Posterior cingulate gyrus (tissue), 11 donors: Measurements from ENCODE around the gene SLC1A3.

ENCODE experiments used
- DNase-seq, 10 donors: peaks; one replicate each; pipeline versions ENCODE4 v3.0.0 to v3.0.0-alpha.2; 2020 to 2021; ENCODE audit warnings: mixed read lengths in 3 of 10
- intact Hi-C: fragments of 100-400 bp; cut with DNase I; formaldehyde crosslinking; loops from one replicate; pipeline ENCODE4 v1.15.1; 2023

The SLC1A3 gene

DNA sequence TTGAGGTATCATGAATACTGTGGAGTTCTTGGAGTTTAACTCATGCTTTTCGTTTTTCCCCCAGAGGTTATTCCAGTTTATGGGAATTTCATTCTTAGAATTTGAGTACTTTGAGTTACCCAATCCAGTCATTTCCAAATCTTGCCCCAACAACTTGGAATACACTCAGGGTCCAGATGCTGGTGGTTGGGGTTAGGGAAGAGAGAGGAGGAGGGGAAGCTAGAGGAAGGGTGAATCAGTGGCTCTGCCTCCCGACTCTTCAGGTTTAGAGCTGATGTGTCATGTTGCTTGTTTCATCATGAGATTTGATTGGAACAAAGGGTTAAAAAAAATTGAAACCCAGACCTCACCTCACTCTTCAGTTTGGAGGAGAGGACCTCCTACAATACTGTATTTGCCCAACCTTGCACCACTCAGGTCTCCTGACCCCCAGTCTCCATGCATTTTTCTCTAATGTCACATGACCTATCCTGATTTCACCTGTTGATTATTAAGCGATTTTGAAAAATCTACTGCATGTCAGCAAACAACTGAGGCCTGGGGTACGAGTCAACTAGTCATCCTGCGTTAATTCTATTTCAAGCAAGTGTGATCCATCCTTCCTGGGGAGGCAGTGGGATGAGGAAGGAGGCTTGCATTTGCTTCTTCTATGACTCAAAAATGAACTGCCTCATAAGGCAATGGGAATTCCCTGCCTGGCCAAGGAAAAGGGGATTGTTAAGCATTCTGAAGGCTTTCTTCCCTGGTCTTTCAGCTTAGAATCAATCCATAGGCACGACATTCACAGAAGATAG, 6.2 kb upstream of the SLC1A3 start:
- no peak for DNase-seq
- intact Hi-C loops = no loop called here

DNA sequence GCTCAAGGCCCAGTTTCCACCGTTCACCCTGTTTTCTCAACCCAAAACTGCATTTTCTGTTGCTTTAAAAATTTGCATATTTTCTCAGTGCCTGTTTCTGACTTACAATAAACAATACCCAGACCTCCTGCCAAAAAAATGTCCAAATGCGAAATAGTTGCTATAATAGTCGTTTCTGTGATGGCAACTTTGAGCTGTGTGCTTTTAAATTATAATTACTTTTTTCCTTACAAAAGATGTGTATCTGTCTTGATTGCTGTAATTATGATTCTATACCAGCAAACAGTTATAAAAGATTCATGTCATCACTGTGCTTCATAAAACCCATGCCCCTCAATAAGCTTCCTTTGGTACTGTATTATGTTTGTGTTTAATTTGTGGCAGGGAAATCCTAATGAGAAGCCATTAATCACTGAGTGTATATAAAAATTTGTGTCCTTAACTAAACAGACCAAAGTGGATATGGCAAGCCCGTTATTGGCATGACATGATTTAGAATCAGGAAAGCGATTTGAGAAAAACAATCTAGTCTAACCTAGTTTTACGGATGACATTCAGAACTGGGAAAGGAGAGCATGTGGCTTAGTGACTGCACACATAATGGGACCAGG, 5.4 kb upstream of the SLC1A3 start:
- DNase-seq = no peak
- intact Hi-C loops = no loop called here

DNA sequence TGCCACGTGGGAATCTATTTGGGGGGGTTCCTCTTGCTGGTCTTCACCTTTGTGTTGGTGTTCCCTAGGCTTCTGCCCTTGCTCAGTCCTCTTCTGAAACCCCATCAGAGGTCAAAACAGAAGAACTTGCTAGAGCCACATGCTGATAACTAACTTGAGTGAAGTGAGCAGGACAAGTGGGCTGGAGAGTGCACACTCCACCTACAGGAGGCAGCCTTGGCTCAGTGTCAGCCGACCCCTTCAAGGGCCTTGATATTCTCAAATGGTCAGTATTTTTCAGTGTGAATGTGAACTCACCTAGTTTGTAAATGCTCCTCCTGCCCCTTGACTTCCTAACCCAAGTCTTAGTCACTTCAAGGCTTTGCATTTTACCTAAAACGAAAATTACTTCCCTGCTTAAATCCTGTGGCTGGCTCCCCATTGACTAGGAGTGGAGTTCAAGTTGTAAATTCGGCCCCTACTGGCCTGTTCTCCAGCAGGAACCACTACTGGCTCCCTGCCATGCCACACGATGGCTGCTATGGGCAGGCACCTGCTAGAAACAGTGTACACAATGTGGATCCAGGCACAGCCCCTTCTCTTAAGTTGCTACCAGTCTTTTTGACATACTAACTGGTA, 3.6 kb upstream of the SLC1A3 start:
- intact Hi-C loops = no loop called here

DNA sequence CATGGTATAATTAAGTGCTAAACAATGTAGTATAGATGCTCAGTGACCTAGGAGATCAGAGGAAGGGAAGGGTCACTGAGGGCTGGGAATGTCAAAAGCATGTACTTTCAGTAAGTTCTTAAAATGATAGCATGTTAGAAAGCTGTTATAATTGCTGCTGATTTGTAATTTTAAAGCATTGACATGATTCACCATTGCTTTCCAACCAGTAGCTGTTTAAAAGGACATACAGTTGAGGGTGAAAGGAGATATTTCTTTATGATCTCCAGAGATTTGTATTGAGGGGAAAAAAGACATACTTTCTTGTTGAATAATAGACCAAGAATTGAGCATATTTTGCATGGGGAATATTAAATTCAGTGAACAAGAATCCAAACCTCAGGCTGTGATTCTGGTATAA, 1.2 kb upstream of the SLC1A3 start:
- intact Hi-C loops = loop anchor here (5.0 kb wide), 1 partner anchor 57 kb away; no protein-coding TSS in a partner anchor
- no peak for DNase-seq

More for the DNA sequence above, 3.6 kb upstream of the SLC1A3 start:
- DNase-seq = peak in 3 of 10 donors; percentile 45 to 85 (median 46)

DNA sequence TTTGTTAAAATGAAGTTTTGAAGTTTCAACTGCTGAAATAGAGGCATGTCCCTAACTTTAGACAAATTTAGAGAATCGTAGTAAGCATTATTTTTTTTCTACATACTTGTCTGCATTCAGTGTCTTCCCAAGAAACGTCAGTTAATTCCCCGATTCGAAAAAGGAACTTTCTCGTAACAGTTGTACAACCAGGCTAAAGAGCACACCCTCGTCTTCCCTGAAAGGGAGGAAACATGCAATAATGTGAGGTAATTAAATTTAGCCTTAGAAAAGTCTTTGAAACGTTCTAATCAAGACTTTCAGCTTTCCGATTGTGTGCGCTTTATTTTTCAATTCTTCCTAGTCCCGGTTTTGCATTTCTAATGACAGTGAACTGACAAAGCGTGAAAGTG, 374 bp upstream of the SLC1A3 start:
- no peak for DNase-seq
- intact Hi-C loops = loop anchor here (2.0 to 5.0 kb wide), 2 partner anchors 56 to 87 kb away; no protein-coding TSS in a partner anchor

DNA sequence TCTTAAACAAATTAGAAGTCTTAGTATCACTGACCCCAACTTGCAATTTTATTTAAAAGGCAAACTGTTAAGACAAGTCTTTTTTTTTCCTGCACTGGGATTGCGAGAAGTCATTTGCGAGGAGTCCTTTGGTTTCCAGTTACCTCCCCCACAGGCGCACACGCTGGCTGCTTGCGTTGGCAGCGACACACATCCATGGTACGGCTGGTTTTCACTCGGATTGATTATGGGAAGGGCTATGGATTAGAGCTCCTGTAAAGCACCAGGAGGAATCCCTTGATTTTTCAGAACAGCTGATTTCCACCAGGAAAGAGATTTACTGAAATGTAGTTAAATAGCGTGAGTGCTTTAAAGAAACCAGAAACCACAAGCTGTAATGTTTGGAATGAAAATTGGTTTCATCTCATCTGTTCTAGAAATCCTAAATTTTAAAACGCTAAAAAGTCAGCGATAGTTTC, 737 bp downstream of the SLC1A3 start:
- intact Hi-C loops = loop anchor here (2.0 to 5.0 kb wide), 2 partner anchors 55 to 86 kb away; no protein-coding TSS in a partner anchor
- peak in 5 of 10 donors; percentile 24 to 88 (median 50) for DNase-seq

DNA sequence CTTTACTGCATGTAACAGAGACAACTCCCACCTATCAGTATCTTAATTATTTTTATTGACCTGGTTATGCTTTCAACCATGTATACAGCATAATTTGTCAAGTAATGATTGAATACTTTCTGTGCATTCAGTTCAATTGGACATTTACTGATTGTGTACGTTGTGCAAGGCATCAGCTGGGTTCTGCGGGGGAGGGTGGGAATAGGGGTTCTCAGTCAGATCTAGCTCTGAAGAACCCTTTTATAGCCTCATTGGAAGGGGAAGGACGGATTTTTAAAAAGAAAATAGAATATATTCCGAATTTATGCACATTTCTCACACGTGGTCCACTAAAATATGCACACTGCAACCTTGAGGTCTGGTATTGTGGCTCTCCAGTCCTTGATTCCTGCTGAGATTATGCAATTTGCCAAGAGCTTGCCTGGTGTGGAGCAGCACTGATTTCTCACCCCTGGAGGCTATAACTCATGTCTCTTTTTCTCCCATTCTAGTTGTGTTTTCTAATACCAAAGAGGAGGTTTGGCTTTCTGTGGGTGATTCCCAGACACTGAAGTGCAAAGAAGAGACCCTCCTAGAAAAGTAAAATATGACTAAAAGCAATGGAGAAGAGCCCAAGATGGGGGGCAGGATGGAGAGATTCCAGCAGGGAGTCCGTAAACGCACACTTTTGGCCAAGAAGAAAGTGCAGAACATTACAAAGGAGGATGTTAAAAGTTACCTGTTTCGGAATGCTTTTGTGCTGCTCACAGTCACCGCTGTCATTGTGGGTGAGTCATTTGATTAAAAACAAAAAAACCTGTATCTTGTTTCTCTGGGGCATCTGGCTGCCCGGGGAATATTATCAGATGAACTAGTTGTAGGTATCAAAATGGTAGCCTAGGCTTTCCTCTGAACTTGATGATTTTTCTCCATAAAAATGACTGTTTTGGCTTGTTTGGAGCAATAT, 1.7 kb downstream of the SLC1A3 start:
- intact Hi-C loops = loop anchor here (2.0 to 5.0 kb wide), 2 partner anchors 54 to 85 kb away; no protein-coding TSS in a partner anchor
- DNase-seq = no peak

DNA sequence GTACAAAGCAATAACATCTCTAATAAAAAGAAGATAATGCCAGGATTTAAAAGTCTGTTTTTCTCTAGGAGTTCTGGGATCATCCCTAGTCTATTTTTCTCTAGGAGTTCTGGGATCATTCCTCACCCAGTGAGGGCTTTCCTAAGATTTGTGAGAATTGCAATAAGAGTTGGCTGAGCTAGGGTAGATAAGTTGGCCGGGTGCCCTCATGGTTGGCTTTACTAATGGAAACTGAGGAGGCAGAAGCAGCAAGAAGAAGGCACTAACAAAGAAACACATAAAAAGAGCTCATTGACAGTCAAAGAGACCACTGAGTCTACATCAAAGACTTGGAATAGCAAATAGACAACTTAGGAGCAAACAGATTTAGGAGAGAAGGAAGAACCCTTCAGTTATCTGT, 4.2 kb downstream of the SLC1A3 start:
- peak in 1 of 10 donors; percentile 42 for DNase-seq
- intact Hi-C loops = loop anchor here (10.0 kb wide), 2 partner anchors 106 to 196 kb away; no protein-coding TSS in a partner anchor

DNA sequence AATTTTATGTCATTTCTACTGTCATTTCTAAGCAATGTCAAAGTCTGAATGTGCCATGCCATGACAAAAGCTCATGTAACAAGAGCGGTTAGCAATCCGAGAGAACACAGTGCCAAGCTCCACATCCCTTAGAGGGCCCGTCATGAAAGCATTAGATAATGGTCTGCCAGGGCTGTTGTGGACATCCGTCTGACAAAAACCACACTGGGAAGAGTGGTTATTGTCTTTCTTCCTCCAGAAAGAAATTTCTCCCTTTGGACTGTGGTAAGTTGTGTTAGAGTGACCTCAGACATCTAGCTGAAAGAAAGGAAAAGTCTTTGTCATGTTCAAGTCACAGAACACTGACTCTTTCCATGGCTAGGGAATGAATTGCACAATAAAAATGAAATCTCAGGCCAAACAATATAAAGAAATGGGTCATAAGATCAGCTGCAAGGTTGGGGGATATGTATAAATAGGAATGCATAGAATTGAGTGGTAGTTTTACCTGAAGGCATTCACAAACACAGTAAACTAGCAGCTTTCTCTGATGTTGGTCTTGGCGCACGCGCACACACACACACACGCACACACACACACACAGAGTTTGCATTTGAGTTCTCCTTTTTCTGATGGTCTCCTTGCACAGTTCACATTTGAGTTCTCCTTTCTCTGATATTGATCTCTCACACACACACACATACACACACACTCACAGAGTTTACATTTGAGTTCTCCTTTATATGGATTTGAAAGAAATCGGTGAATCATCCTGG, 5.3 kb downstream of the SLC1A3 start:
- intact Hi-C loops = loop anchor here (10.0 kb wide), 2 partner anchors 107 to 197 kb away; no protein-coding TSS in a partner anchor
- DNase-seq = no peak

DNA sequence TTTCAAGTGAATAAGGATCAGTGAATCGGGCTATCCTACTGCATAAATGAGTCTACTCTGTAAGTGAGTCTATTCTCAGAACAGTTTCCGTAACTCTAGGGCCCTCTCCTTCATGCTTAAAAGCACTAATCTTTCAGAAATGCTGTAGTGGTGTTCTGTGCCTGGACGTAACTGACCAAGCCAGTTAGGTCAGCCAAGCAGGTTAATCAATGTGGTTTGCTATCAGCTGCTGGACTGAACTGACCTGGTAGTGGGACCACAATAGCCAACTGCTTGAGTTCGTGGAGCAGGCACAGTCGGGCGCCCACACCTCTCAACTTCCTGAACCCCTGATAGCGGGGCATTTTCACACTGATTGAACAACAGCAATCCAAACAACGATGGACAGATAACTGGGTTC, 6.8 kb downstream of the SLC1A3 start:
- no peak for DNase-seq
- intact Hi-C loops = loop anchor here (10.0 kb wide), 2 partner anchors 108 to 198 kb away; no protein-coding TSS in a partner anchor

DNA sequence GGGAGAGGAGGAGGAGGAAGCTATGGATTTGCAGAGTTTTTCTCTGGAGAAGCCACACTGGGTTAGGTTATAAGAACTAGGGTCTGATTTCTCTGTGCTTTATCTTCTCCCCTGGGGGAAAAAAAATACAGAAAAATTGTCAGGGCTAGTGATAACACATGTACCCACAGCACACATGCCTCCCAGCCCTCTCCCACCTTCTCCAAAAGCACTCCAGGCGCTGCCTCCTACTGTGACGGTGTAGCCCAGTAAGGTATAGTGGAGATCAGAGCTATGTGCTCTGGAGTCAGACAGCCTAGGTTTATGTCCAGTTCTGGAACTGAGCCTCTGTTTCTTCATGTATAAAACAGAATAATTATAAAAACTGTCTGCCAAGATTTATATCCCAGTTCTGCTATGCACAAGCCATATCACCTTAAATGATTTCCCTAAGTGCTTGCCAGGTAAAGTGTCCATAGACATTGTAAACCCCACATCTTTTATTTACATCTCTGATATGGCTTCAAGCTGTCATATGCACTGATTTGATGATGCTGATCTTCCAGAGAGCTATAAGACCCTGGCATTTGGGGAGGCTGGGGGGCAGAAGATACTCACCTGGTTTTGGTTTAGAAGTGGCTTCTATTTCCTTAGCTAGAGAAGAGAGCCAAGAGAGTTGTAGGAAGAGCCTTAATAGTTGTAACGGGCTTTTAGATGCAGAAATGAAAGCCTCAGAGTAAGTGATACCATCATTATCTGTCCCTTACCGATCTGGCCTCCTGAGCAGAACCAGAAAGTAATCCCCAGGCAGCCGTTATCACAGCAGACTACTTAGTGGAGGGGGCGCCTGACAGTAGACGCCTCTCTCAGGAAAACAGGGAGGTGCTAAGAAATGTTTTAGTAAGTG, 7.6 kb downstream of the SLC1A3 start:
- intact Hi-C loops = loop anchor here (10.0 kb wide), 2 partner anchors 109 to 199 kb away; no protein-coding TSS in a partner anchor
- DNase-seq = no peak

DNA sequence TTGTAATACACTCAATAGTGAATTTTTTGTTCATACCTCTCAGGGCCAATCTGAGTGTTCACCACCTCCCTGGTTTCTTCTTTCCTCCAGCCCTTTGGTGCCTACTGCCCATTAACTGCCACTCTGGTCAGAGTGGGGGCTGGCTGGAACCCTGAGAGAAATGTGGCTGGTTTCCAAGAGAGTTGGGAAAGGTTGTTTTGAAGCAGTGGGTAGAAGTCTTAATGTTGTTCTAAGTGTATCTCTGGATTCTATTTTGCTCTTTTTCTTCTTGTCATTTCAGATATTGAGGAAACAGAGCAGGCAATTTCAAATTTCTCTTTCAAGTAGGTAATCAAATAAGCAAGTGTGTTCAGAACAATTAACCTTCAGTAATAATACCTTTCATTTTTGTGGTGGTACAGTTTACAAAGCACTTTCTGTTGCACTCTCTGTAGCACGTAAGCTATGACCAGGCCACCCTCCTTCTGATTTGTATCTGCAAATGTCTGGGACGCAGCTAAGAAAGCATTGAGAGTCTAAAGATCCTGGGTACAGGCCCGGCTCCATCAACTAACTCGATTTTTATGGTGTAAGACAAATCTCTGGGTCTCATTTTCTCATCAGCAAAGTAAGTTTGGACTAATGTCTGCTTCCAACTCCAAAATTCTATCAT, 8.4 kb downstream of the SLC1A3 start:
- intact Hi-C loops = loop anchor here (10.0 kb wide), 2 partner anchors 110 to 200 kb away; no protein-coding TSS in a partner anchor
- no peak for DNase-seq

DNA sequence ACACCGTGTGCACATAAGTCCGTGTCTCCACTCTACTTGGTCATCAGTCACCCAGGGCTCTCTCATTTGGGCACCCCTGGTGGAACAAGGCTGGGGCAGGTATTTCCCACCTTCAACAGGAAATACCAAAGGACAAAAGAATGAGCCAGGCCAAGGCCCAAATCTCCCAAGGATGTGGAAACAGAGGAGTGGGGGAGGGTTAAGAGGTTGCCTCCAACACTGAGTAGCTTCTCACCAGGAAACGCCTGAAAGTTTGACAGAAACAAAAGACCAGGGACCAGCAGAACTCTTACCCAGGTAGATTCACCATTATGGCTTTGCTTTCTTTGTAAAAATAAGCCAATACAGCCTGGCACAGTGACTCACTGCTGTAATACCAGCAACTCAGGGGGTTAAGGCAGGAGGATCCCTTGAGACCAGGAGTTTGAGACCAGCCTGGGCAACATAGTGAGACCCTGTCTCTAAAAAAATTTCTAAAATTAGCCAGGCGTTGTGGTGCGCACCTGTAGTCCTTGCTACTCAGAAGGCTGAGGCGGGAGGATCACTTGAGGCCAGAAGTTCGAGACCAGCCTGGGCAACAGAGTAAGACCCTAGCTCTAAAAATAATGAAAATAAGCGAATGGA, 12.7 kb downstream of the SLC1A3 start:
- DNase-seq = no peak
- intact Hi-C loops = loop anchor here (10.0 kb wide), 2 partner anchors 114 to 204 kb away; no protein-coding TSS in a partner anchor

DNA sequence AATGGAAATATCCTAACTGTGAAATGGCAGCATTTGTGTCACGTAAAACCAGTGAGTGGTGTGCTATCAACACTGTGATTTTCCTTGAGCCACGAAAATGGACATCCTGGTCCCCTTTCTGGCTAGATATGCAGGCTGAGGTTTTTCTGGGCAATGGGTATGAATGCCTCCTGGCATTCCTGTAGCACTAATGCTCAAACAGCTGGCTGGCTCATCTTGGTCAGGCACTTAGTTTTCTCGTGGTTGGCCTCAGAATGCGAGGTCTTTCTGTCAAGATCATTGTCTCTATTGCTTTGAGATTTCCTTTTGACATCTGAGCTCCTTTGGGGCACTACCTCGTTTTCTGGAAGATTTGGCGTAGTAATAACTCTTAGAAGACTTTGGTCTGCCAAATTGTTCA, 15.6 kb downstream of the SLC1A3 start:
- DNase-seq = no peak
- intact Hi-C loops = no loop called here

DNA sequence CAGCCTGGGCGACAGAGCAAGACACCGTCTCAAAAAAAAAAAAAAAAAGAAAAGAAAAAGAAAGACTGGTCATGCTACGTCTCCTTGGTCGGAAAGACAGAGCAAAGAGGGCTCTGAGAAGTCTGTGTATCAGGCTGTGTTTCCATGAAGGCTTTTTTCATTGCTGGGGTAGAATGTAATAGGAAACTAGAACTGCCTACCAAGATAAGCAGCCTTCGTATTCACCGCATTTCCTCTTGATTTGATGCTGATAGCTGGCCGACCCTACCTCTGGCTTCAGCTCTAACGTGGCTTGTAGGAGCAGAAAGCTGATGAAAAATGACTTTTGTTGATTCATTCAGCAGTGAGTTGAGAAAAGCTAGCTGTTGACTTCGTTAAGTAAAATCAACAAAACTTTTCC, 17.4 kb downstream of the SLC1A3 start:
- DNase-seq = no peak
- intact Hi-C loops = no loop called here

DNA sequence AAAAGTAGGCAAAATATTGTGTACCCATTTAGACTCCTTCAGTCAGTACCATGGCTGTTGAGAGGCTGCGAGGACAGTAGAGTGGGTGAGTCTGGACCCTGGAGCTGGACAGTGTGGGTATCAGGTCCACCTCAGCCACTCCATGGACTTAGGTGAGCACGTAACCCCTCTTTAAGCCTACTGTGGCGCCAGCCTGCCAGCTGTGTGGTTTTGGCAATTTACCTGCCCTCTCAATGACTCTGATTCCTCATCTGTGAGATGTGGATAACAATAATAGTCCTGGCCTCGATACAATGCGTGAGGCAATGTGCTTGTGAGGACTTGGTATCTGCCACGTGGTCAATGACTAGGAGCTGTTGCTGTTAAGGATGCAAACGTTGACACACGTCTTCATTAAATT, 17.9 kb downstream of the SLC1A3 start:
- intact Hi-C loops = no loop called here
- DNase-seq = no peak

DNA sequence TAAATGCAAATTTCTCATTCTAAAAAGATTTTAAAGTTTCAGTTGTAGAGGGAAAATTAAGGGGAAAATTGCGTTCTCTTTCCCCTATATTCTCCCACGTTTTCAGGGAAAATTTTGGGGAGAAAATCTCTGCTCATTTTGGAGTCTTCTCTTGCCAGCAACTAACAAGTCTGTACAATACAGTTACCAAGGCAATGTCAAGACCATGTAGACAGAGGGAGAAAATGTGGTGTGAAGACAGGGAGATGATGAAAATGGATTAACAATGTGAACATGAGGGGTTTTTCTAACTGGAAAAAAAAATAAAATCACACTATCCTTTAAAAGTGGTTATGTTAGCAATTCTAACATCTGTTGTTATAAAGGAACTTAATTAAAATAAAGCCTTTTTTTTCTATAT, 22.3 kb downstream of the SLC1A3 start:
- intact Hi-C loops = no loop called here
- DNase-seq = no peak
